ENCODE results near the gene TLE6.
"Not testable (repeated sequence)": the region's sequence is repeated elsewhere in the genome, so short reads cannot be mapped to it uniquely, and the experiment has no call there.

Gene TLE6

DNA sequence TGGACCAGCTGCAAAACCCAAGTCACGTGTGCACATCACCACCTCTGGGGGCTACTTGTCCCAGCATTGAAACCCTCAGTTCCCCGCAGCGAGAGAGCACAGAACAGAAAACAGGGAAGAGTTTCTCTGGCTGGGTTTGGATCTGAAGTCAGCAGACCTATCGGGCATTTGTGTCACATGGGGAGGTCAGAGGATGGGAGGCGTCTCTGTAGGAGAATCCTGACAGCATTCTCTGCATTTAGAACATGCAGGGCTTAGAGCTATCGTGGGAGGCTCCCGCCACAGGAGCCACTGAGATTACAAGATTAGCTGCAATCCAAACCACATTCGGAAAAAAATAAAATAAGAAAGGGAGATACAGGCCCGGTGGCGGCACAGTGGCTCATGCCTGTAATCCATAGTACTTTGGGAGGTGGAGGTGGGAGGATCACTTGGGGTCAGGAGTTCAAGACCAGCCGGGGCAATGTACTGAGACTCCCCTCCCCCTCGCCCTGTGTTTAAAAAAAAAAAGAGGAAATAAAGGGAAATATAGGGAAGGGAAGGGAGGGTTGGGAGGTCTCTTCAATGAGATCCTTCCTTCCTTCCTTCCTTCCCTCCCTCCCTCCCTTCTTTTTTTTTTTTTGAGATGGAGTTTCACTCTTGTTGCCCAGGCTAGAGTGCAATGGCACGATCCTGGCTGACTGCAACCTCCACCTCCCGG lies 2.9 kb upstream of the TLE6 start:
- no peak for DNase-seq

DNA sequence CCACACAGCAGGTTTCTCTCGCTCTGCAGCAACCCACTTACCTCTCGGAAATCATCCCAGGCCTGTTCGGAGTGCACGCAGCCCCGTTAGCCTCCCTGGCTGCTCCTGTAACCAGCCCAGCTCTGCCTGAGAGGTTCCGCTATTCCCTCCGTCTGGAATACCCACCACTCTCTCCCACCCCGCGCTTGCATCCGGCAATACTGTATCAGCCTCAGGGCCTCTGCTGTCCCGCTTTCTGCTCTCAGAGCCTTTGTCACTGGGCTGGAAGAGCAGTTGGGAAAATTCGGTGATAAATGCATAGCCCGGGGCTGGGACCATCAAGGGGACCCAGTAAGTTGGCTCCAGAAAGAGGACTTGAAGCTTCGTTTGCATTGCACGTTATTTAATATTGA lies 759 bp upstream of the TLE6 start:
- no peak for DNase-seq

DNA sequence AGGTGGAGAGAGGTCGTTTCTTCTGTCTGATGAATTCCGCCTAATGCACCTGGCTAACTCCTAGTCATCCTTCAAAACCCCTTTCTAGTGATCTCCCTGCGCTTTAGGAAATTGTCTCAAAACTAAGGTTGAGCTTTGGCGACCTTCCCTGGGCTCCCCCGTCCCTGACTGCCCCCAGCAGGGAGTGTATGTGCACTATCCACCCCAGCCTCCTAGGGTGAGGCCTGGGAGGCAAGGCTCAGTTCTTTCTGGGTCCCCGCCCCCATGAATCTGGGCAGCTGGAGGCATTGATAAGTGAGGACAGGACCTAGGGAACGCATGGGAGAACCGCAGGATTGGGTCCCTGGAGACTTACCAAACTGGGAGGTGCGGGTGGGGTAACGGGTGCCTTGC lies 378 bp downstream of the TLE6 start:
- no peak for DNase-seq

DNA sequence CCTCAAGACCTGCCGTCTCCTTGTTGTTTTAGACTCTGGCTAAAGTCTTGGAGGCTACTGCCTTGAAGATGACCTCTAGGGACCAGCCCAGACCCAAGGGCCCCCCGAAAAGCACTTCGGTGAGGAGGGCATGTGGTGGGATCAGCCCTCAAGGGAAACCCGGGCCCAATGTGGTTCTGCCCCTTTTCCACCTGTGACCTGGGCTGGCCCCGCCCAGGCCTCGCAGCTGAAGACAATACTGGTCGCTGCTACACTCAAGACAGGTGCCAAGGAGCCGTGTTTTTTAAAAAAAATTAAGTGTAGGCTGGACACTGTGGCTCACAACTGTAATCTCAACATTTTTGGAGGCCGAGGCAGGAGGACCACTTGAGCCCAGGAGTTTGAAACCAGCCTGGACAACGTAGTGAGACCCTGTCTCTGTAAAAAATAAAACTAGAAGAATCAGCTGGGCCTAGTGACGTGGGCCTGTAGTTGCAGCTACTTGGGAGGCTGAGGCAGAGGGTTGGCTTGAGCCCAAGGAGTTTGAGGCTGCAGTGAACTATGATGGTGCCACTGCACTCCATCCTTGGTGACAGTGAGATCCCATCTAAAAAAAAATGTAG lies 903 bp downstream of the TLE6 start:
- no peak for DNase-seq

DNA sequence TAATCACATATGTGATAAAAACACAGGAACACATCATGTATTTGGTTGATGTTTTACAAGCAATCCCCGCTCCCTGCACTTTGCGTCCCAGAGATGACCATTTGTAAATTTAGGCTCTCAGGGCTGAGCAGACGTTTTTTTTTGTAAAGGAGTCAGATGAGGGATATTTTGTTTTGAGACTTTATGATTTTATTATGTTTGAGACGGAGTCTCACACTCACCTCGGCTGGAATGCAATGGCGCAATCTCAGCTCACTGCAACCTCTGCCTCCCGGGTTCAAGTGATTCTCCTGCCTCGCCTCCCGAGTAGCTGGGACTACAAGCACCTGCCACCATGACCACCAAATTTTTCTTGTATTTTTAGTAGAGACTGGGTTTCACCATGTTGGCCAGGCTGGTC lies 1.4 kb downstream of the TLE6 start:
- DNase-seq: no peak

DNA sequence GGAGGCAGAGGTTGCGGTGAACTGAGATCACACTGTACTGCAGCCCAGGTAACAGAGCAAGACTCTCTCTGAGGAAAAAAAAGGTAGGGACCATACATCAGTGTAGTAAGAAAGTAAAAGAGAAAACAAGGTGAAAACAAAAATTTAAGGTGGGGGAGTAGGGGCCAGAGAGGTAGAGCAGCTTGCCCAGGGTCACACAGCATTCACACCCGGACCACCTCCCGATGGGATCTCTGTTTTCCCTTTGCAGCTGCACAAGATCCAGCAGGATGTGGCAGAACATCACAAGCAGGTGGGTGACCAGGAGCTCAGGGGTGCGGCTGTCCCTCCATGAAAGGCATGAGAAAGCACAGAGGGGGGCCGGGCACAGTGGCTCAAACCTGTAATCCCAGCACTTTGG lies 4.5 kb downstream of the TLE6 start:
- DNase-seq: no peak

DNA sequence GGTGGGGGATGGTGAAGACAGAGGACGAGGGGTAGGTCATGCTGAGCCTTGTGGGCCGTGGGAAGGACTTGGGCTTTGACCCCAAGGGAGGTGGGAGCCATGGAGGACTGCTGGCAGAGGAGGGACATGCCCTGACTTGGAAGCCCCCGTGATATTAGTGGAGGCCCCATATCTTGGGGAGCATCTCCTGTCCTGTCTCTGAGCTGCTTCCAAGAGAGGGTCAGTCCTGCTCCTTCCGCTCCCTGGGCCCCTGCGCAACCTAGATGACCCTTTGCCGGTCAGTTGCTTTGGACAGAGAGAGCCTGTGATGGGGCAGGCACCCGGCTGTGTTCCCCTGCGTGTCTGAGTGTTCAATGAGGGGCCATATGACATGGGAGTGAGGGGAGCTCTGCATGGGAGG lies 5.2 kb downstream of the TLE6 start:
- no peak for DNase-seq

DNA sequence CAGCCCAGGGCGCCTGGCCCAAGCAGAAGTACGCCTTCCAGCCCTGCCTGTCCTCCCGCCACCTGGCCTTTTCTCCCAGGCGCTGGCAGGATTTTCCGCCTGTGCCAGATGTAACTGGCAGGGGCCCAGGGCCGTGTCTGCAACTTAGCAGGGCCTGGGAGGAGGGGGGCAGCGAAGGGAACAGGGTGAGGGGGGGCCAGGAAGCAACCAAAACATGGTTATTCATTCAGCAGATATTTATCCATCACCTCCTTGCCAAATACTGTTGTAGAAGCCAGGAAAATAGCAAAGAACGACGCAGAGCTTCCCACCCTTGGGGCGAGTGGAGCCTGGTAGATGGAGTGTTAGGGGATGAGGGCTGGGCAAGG lies 5.6 kb downstream of the TLE6 start:
- no peak for DNase-seq

DNA sequence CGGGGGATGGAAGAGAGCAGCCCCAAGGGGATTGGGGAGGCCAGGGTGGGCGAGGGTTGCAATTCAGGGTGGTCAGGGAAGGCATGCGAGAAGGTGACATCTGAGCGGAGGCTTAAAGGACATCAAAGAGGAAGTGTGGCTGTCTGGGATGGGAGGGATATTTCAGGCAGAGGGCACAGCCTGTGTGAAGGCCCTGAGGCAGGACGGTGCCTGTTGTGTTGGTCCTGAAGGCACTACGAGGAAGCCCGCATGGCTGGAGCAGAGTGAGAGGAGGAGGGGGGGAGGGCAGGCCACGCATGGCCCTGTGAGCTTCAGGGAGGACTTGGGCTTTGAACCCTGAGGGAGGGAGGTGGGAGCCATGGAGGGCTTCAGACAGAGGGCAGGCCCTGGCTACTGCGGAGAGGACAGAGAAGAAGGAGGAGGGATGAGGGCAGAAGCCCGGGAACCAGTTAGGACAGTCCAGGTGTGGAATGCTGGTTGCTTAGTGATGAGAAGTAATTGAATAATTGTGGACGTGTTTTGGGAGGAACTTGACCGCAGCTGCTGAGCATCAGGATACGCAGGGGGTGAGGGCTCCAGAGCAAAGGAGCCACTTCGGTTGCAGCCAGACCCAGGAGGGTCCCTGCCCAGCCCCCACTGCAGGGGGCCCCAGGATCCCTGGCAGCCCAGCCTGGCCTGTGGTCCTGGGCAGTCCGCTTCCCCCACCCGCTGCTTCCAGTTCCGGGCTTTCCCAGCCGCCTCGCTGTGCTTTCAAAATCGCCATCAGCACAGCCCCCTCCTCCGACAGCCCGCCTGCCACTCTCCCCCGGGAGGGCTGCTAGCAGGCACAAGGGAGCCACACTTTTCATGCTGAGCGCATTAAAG lies 6.2 kb downstream of the TLE6 start:
- DNase-seq: no peak

DNA sequence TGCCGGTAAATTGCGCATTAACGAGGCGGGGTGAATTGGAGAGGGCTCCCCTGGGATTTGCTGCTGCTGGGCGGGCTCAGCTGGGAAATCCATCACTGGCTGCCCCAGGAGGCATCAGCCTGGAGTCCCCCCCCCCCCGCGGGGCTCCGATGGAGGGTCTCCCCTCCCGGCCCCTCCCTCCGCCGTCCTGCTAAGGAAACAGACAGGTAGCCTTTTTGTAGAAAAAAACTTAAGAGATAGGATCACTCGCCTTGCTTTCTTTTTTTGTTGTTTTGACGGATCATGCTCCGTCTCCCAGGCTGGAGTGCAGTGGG lies 6.8 kb downstream of the TLE6 start:
- no peak for DNase-seq

DNA sequence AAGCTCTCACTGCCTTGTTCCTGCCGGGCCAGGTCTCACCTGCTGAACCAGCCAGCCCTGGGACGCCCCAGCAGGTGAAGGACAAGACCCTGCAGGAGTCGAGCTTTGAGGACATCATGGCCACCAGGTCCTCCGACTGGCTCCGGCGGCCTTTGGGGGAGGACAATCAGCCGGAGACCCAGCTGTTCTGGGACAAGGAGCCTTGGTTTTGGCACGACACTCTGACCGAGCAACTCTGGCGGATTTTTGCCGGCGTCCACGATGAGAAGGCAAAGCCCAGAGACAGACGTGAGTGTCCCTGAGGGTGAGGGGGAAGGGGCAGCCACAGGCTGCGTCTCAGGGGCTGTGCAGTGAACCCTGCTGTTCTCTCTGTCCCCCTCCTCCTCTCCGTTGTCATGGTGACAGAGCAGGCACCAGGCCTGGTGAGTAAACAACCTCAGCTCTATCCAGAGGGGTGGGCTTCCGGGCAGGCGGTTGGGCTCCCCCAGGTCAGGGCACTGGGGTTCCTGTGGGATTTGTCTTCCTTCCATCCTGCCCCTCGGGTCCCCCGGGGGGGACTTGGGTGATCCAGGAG lies 9.7 kb downstream of the TLE6 start:
- no peak for DNase-seq

DNA sequence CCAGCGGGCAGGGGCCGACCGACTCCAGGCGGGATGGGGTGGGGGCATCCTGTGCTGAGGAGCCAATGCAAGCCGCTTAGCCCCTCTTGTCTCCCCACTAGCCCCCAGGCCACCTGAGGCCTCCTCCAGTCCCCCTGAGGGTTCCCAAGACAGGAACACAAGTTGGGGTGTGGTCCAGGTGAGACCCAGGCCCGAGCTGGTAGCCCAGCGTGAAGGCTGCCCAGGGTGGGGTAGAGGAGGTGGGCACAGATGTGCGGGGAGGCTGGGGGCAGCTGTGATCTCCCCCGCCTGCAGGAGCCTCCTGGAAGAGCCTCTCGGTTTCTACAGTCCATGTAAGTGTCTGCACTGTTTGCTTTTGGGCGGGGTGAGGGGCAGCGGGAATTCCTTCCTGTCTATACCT lies 10.4 kb downstream of the TLE6 start:
- DNase-seq: no peak

DNA sequence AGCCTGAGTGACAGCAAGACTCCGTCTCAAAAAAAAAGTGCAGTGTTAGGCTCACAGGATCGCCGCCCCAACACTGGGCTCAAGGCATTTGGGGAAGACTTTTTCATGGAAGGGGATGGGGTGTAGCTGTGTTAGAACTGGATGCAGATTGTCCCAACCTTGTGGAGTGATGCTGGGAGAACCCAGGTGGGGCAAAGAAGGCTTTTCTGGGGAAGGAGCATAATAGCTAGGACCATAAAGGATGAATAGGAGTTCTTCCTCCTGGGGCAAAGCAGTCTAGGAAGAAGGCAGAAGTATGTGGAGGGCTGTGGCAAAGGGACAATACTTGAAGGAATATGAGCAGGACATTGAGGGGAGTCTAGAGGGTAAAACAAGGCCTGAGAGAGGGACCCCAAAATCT lies 11.2 kb downstream of the TLE6 start:
- DNase-seq: no peak

DNA sequence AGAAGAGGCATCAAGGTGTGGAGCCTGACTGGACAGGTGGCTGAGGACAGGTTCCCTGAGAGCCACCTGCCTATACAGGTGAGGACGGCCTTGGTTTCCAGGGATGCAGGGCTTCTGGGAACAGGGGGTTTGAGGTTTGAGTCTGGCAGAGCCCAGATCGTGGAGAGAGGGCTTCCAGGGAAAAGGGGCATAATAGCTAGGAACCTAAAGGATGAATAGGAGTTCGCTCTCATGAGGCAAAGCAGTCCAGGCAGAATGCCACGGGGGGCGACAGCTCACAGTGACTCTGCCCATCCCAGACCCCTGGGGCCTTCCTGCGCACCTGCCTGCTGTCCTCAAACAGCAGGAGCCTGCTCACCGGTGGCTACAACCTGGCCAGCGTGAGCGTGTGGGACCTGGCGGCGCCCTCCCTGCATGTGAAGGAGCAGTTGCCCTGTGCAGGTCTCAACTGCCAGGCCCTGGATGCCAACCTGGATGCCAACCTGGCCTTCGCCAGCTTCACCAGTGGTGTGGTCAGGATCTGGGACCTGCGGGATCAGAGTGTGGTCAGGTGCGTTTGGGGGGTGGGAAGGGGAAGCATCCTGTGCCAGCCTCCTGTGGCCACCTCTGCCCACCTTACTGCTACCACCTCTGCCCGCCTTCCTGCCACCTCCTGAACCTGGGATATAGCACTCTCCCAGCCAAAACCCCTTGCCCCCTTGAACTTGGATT lies 12.0 kb downstream of the TLE6 start:
- no peak for DNase-seq

DNA sequence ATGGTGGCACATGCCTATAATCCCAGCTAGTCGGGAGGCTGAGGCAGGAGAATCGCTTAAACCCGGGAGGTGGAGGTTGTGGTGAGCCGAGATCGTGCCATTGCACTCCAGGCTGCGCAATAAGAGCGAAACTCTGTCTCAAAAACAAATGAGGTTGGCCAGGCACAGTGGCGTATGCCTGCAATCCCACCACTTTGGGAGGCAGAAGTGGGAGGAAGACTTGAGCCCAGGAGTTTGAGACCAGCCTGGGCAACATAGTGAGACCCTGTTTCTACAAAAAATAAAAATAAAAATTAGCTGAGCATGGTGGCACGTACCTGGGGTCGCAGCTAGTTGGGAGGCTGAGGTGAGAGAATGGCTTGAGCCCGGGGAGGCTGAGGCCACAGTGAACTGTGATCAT lies 15.0 kb downstream of the TLE6 start:
- DNase-seq: not testable (repeated sequence)

DNA sequence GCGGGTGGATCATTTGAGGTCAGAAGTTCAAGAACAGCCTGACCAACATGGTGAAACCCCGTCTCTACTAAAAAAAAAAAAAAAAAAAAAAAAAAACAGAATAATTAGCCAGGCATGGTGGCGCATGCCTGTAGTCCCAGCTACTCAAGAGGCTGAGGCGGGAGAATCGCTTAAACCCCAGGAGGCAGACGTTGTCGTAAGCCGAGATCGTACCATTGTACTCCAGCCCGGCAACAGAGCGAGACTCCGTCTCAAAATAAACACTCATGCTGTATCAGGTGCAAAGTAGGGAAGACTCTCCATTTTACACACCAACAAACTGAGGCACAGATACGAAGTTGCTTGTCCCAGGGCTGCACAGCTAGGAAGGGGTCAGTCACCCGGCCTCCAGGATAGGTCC lies 15.6 kb downstream of the TLE6 start:
- DNase-seq: no peak

DNA sequence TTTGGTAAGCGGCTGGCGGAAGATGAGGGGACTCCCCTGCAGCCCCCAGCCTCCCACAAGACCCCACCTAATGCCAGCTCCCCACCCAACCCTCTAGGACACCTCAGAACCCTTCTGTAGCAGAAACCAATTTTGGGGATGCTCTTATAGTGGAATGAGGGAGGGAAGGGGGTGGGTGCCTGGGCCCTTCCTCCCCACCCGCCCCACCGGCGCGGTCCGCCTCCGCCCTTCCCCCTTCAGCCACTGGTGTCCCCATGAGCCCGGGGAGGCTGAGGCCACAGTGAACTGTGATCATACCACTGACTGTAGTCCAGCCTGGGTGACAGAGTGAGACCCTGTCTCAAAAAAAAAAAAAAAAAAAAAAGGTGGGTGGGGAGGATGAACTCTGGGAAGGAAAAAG lies 16.2 kb downstream of the TLE6 start:
- no peak for DNase-seq

DNA sequence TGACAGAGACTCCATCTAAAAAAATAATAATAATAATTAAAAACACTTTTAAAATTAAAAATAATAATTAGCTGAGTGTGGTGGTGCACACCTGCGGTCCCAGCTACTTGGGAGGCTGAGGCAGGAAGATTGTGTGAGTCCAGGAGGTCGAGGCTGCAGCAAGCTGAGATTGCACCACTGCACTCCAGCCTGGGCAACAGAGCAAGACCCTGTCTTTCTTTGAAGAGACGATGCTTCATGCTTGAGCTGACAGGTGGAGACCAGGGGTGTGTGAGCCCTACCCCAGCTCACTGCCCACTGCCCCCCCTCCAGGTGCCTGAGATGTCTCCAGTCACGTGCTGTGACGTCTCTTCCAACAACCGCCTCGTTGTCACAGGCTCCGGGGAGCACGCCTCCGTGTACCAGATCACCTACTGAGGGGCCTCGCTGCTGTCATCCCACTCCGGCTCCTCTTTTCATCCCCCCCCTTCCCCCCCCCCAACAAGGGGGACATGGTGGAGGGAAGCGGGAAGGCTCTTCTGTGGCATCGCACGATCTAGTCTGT lies 17.3 kb downstream of the TLE6 start:
- DNase-seq: no peak

DNA sequence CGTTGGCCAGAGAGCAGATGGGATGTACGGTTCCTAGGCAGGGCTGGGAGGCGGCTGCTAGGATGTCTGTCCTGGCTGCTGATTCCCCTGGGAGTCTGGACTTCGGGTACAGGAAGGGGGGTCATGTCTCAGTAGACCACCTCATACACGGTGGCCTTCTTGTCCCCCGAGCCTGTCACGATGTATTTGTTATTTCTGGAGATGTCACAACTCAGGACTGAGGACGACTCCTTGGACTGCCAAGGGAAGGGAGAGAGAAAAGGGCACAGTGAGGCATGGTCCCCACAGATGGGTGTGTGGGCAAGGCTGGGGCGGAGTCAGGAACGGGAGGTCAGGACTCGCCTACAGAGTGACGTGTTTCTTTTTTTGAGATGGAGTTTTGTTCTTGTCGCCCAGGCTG lies 20.4 kb downstream of the TLE6 start:
- no peak for DNase-seq

DNA sequence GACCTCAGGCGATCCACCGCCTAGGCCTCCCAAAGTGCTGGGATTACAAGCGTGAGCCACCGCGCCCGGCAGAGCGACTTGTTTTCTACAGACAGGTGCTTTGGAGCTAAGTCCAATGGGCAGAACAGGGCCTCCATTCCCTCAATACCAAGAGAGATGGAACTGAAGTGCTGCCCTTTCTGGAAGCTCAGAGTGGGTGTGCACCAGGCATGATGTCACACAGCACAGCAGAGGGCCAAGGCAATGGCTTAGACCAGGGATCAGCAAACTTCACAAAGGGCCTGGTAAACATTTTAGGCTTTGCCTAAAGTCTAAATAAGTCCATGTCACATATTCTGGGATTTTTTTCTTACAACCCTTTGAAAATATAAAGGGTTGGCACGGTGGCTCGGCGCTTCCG lies 21.3 kb downstream of the TLE6 start:
- DNase-seq: no peak

DNA sequence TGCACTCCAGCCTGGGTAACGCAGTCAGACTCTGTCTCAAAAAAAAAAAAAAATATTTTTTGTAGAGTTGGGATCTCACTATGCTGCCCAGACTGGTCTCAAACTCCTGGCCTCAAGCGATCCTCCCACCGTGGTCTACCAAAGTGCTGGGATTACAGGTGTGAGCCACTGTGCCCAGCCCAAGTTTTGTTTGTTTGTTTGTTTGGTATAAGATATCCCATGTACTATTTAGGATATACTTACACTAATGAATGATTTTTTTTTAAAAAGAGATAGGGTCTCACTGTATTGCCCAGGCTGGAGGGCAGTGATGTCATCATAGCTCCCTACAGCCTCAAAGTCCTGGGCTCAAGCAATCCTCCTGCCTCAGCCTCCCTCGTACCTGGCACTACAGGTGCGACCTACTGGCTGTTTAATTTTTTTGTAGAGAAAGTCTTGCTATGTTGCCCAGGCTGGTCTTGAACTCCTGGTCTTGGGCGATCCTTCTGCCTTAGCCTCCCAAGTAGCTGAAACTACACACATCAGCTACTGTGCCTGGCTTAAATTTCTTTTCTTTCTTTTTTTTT lies 24.0 kb downstream of the TLE6 start:
- no peak for DNase-seq

DNA sequence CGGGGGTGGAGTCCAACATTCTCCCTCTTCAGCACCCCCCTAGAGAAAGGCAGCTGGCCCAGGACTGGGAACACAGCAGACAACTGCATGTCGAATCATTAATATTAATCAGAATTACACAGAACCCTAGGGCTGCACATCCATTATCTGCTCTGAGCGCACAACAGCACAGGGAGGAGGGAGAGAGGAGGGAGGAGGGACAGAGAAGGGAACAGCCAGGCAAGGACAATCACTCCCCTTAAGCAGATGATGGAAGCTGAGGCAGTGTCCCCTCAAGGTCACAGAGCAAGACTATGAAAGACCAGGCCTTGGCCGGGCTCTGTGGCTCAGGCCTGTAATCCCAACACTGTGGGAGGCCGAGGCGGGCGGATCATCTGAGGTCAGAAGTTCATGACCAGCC lies 25.7 kb downstream of the TLE6 start:
- DNase-seq: no peak

DNA sequence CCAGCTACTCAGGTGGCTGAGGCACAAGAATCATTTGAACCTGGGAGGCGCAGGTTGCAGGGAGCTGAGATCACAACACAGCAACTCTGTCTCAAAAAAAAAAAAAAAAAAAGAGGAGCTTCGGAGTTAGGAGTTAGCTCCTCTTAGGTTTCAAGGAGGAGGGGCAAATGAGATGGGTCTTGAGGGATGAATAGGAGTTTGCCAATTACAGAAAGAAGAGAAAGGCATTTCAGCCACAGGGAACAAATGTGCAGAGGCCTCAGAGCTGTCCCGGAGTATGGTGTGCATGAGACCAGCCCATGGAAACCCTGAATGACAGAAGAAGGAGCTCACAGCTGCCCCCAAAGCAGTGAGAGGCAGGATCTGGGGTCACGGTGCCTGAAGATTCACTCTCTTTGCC lies 27.2 kb downstream of the TLE6 start:
- no peak for DNase-seq

All from activated CD4-positive, alpha-beta T cell treated with anti-CD3 and anti-CD28 coated beads for 4 hours (primary cell).